Left kidney (tissue), 2 donors: Measurements from ENCODE around the gene GLIS1. TPM values are rescaled to one million over a fixed set of nuclear protein-coding genes. Genes with fewer than 3 reads are reported as not detected.

Experiments used
- DNase-seq: peaks from one replicate; pipeline ENCODE4 v3.0.0-alpha.2; 2013
- polyA plus RNA-seq: library from polyadenylated mRNA; unstranded; fragments of 120-200 nt; gene quantifications from one replicate; pipeline ENCODE4 v1.2.1, GENCODE V29; 2013; ENCODE audit not compliant: insufficient read length

The GLIS1 gene
- polyA plus RNA-seq, 1 donor: 2.5 TPM

GRCh38 chr1:53529555-53529954, 209.4 kb downstream of the GLIS1 start:
- DNase-seq: no peak

- no peak for DNase-seq
These were observed 211.6 kb downstream of the GLIS1 start for GRCh38 chr1:53527368-53527767.

GRCh38 chr1:53526451-53527101, 212.4 kb downstream of the GLIS1 start:
- DNase-seq: no peak

GRCh38 chr1:53525595-53525994, 213.4 kb downstream of the GLIS1 start:
- DNase-seq: no peak

- DNase-seq: no peak
These were observed 214.3 kb downstream of the GLIS1 start for GRCh38 chr1:53524428-53525375.

- DNase-seq: no peak
These were observed 216.9 kb downstream of the GLIS1 start for GRCh38 chr1:53521924-53522552.

GRCh38 chr1:53520481-53520880, 218.5 kb downstream of the GLIS1 start:
- no peak for DNase-seq

- no peak for DNase-seq
These were observed 219.5 kb downstream of the GLIS1 start for GRCh38 chr1:53519421-53519820.

GRCh38 chr1:53518775-53519174, 220.2 kb downstream of the GLIS1 start:
- DNase-seq: no peak

GRCh38 chr1:53517821-53518352, 221.1 kb downstream of the GLIS1 start:
- DNase-seq: no peak

- DNase-seq: no peak
These were observed 221.9 kb downstream of the GLIS1 start for GRCh38 chr1:53517109-53517508.

GRCh38 chr1:53516181-53516580, 222.8 kb downstream of the GLIS1 start:
- DNase-seq: no peak

GRCh38 chr1:53514436-53514835, 224.5 kb downstream of the GLIS1 start:
- DNase-seq: no peak

GRCh38 chr1:53513846-53514245, 225.1 kb downstream of the GLIS1 start:
- no peak for DNase-seq

GRCh38 chr1:53512807-53513755, 225.9 kb downstream of the GLIS1 start:
- no peak for DNase-seq

- no peak for DNase-seq
These were observed 226.8 kb downstream of the GLIS1 start for GRCh38 chr1:53511933-53512806.

GRCh38 chr1:53511323-53511932, 227.5 kb downstream of the GLIS1 start:
- no peak for DNase-seq

- no peak for DNase-seq
These were observed 228.7 kb downstream of the GLIS1 start for GRCh38 chr1:53510215-53510614.

GRCh38 chr1:53509775-53510174, 229.2 kb downstream of the GLIS1 start:
- DNase-seq: no peak
